A549 treated with GW870086 at 1 μM for 4 hours (cell line): Measurements from ENCODE around the gene GOLGA6L26. TPM values are rescaled to one million over a fixed set of nuclear protein-coding genes. Genes with fewer than 3 reads are reported as not detected.

Source experiments
- total RNA-seq: library from RNA; stranded (reverse); fragments of 200-300 nt; extraction: Qiagen RNA extraction; gene quantifications from 5 replicates; pipeline ENCODE4 v1.2.3, GENCODE V29; 2022; ENCODE audit warnings: low read depth

GOLGA6L26 gene
- total RNA-seq = not detected in 5 replicates

GRCh38 chr15:23334096-23334495 lies at the start of gene GOLGA6L26:
TSS of gene GOLGA6L26 (minus strand) at chr15:23334196. CDS start at chr15:23334135, 61 bp downstream.

GRCh38 chr15:23354448-23354847 lies 20.5 kb upstream of the GOLGA6L26 start, which contains the start of gene GOLGA8S:
TSS of gene GOLGA8S (plus strand) at chr15:23354748. CDS start at chr15:23354810, 62 bp downstream.

Other genes starting within 250 kb of the GOLGA6L26 start
- gene GOLGA6L1, start 197.4 kb downstream of the GOLGA6L26 start, total RNA-seq = 0.05 TPM in 1 of 5 replicates, not detected in the others
- 0.07 to 0.19 TPM (median 0.17 TPM) in 5 replicates for gene GOLGA8S, start 20.6 kb upstream of the GOLGA6L26 start, total RNA-seq
- not detected in 5 replicates for gene GOLGA6L2, start 113.0 kb upstream of the GOLGA6L26 start, total RNA-seq
- 1.7 to 2.6 TPM (median 1.9 TPM) in 5 replicates for gene MKRN3, start 231.5 kb upstream of the GOLGA6L26 start, total RNA-seq